IMR-90 (cell line): Measurements from ENCODE around the gene FBXO41. TPM values are rescaled to one million over a fixed set of nuclear protein-coding genes. Genes with fewer than 3 reads are reported as not detected.

Experiments used
- ATAC-seq: fragments of 200-7000 bp; cut with Tn5 transposase; 2 replicates; pipeline ENCODE4 v1.9.1; 2020; ENCODE audit warnings: low read depth, mild to moderate bottlenecking, moderate library complexity
- BruUV-seq: library from RNA; stranded (reverse); fragments of 400-500 nt; replicated peaks from 2 replicates; lab custom pipeline; 2021; lab: Mats Ljungman, UMichigan
- CTCF ChIA-PET: fragments of 300-600 bp; formaldehyde crosslinking; extraction: SDS; loops from one replicate; lab custom pipeline; 2021; ENCODE audit warnings: antibody characterized with exemption; lab: Yijun Ruan, JAX
- POLR2A ChIA-PET: fragments of 300-600 bp; sonication (Branson Sonifier 250); formaldehyde crosslinking; loops from one replicate; lab custom pipeline; 2022; ENCODE audit warnings: antibody characterized with exemption; ENCODE audit not compliant: unreplicated experiment; lab: Charles Lee
- DNase-seq: peaks from one replicate; pipeline ENCODE4 v3.0.0; 2013
- H2AFZ ChIP-seq: replicated peaks from 2 replicates; pipeline ENCODE3; 2013; ENCODE audit warnings: low read length, mild to moderate bottlenecking; ENCODE audit not compliant: poor library complexity
- H2AK5ac ChIP-seq: 2 replicates; pipeline ENCODE4 v1.6.1; 2013; ENCODE audit warnings: low read depth, low read length, inconsistent platforms
- H2AK9ac ChIP-seq: replicated peaks from 2 replicates; pipeline ENCODE3; 2013; ENCODE audit warnings: mild to moderate bottlenecking, low read depth, low read length, moderate library complexity; ENCODE audit not compliant: poor library complexity
- H2BK120ac ChIP-seq: 2 replicates; pipeline ENCODE4 v1.6.1; 2013; ENCODE audit warnings: low read depth, low read length, inconsistent platforms
- H2BK15ac ChIP-seq: 3 replicates; pipeline ENCODE4 v1.6.1; 2013; ENCODE audit warnings: low read depth, low read length, inconsistent platforms
- H2BK20ac ChIP-seq: 2 replicates; pipeline ENCODE4 v1.6.1; 2013; ENCODE audit warnings: low read depth, mild to moderate bottlenecking, inconsistent platforms, low read length, moderate library complexity
- H2BK5ac ChIP-seq: 2 replicates; pipeline ENCODE4 v1.6.1; 2013; ENCODE audit warnings: mild to moderate bottlenecking, low read depth, low read length, inconsistent platforms; ENCODE audit not compliant: poor library complexity, severe bottlenecking
- H3K14ac ChIP-seq: replicated peaks from 2 replicates; pipeline ENCODE4 v1.6.1; 2013; ENCODE audit warnings: low read depth, low read length, inconsistent platforms
- H3K18ac ChIP-seq: 2 replicates; pipeline ENCODE4 v1.6.1; 2013; ENCODE audit warnings: low read depth, low read length, control low read depth
- H3K23ac ChIP-seq: 2 replicates; pipeline ENCODE4 v1.6.1; 2013; ENCODE audit warnings: low read depth, low read length, inconsistent platforms
- H3K27ac ChIP-seq: 2 replicates; pipeline ENCODE4 v1.5.1; 2013; ENCODE audit warnings: mild to moderate bottlenecking, control low read depth, low read length; ENCODE audit not compliant: insufficient read depth
- H3K27me3 ChIP-seq: 2 replicates; pipeline ENCODE4 v1.6.1; 2013; ENCODE audit warnings: low read length; ENCODE audit not compliant: control insufficient read depth, insufficient read depth
- H3K36me3 ChIP-seq: 2 replicates; pipeline ENCODE4 v1.6.1; 2013; ENCODE audit warnings: low read length, mixed read lengths; ENCODE audit not compliant: control insufficient read depth, insufficient read depth
- H3K4ac ChIP-seq: 2 replicates; pipeline ENCODE4 v1.6.1; 2013; ENCODE audit warnings: low read depth, low read length, inconsistent platforms
- H3K4me1 ChIP-seq: 2 replicates; pipeline ENCODE4 v1.6.1; 2013; ENCODE audit warnings: low read length, mixed read lengths; ENCODE audit not compliant: control insufficient read depth, insufficient read depth
- H3K4me2 ChIP-seq: 2 replicates; pipeline ENCODE4 v1.6.1; 2013; ENCODE audit warnings: low read depth, mild to moderate bottlenecking, control low read depth, low read length, moderate library complexity
- H3K4me3 ChIP-seq: 2 replicates; pipeline ENCODE4 v1.5.1; 2013; ENCODE audit warnings: low read depth, mild to moderate bottlenecking, control low read depth, low read length, moderate library complexity; ENCODE audit not compliant: insufficient read depth
- H3K56ac ChIP-seq: 2 replicates; pipeline ENCODE4 v1.6.1; 2013; ENCODE audit warnings: low read length, inconsistent platforms; ENCODE audit not compliant: insufficient read depth; ENCODE audit errors: extremely low read depth
- H3K79me1 ChIP-seq, 2 experiments: 2 replicates each; pipeline ENCODE4 v1.6.1; 2013; ENCODE audit warnings: low read length in 2 of 2, inconsistent platforms in 1 of 2, low read depth in 1 of 2
- H3K9ac ChIP-seq: 2 replicates; pipeline ENCODE4 v1.6.1; 2013; ENCODE audit warnings: low read depth, low read length, control low read depth
- H3K9me1 ChIP-seq: 2 replicates; pipeline ENCODE4 v1.6.1; 2013; ENCODE audit warnings: low read length, inconsistent platforms; ENCODE audit not compliant: insufficient read depth
- H3K9me3 ChIP-seq: 2 replicates; pipeline ENCODE4 v1.6.1; 2013; ENCODE audit warnings: low read length; ENCODE audit not compliant: control insufficient read depth, insufficient read depth
- H4K20me1 ChIP-seq: 2 replicates; pipeline ENCODE4 v1.6.1; 2013; ENCODE audit warnings: low read length, inconsistent platforms; ENCODE audit not compliant: insufficient read depth
- H4K5ac ChIP-seq: 2 replicates; pipeline ENCODE4 v1.6.1; 2013; ENCODE audit warnings: mild to moderate bottlenecking, low read depth, low read length, control low read depth
- H4K8ac ChIP-seq, 2 experiments: 2 replicates each; pipeline ENCODE4 v1.6.1; 2013; ENCODE audit warnings: low read depth in 2 of 2, low read length in 2 of 2, control low read depth in 1 of 2, inconsistent platforms in 1 of 2
- H4K91ac ChIP-seq: 2 replicates; pipeline ENCODE4 v1.6.1; 2013; ENCODE audit warnings: low read depth, low read length, inconsistent platforms; ENCODE audit not compliant: insufficient read depth
- FOS ChIP-seq: fragments of 150-350 bp; IDR thresholded peaks from 2 replicates; pipeline ENCODE4 v1.6.1; 2016; ENCODE audit warnings: low read depth, low read length
- SMC3 ChIP-seq: fragments of 150-350 bp; IDR thresholded peaks from 2 replicates; pipeline ENCODE4 v1.6.1; 2016; ENCODE audit warnings: low read depth, mild to moderate bottlenecking, antibody characterized with exemption, low read length, moderate library complexity
- WGBS, 2 experiments: methylation state at CpG; one replicate each; pipeline versions ENCODE4 v1.1.5 to v1.1.7; 2013; ENCODE audit warnings: missing lambda C conversion rate in 2 of 2; ENCODE audit not compliant: insufficient read length in 1 of 2; ENCODE audit errors: extremely low coverage in 2 of 2; 5-methylcytosine and 5-hydroxymethylcytosine counted together
- dilution Hi-C: fragments of 300-500 bp; cut with HindIII; formaldehyde crosslinking; loops from one replicate; pipeline ENCODE4 v1.14.3; 2018; ENCODE audit warnings: low sequenced_read_pairs; ENCODE audit not compliant: unreplicated experiment
- in situ Hi-C: fragments of 300-500 bp; cut with MboI; formaldehyde crosslinking; loops from 3 replicates; pipeline ENCODE4 v1.14.3; 2019; ENCODE audit warnings: low sequenced_read_pairs, inconsistent platforms, mixed read lengths
- intact Hi-C: fragments of 100-400 bp; cut with micrococcal nuclease; formaldehyde crosslinking; loops from 2 replicates; pipeline ENCODE4 v1.10.0; 2022
- polyA plus RNA-seq, 3 experiments: library from polyadenylated mRNA; depleted of rRNA; stranded (reverse); fragments of >200 nt; gene quantifications; 2 replicates each; pipeline ENCODE4 v1.2.3, GENCODE V29; 2012; ENCODE audit warnings: low replicate concordance in 1 of 3
- total RNA-seq: library from RNA; depleted of rRNA; stranded (reverse); fragments of >200 nt; gene quantifications from 2 replicates; pipeline ENCODE4 v1.2.3, GENCODE V29; 2012

The FBXO41 gene
- total and polyA plus RNA-seq, 2 of the 4 experiments (the other 2 are of a cell fraction): 0.54 to 3.7 TPM

DNA sequence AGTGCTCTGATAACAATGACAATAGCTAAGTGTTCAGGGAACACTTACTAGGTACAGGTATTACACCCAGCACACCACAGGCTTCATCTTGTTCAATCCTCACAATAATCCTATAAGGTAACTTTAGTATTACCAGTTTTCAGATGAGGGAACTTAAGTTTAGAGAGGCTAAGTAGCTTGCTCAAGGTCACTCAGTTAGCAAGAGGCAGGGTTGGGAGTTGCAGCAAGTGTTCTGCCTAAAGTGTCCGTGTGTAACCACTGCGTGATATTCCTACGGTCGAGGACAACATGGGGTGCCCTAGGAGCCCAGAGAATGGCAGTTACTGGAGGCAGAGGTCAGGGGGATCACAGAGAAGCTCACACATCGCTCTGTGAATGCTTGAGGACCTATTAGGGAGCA is 39.3 kb upstream of the FBXO41 start:
- H2AK5ac ChIP-seq: no peak overlapping the region
- no peak overlapping the region for H2BK15ac ChIP-seq
- no peaks in the 10 kb centered on the region for H4K20me1 ChIP-seq
- TF ChIP-seq FOS (no peak), SMC3 (no peak)
- H3K18ac ChIP-seq: no peak overlapping the region
- H3K9me3 ChIP-seq: no peaks in the 10 kb centered on the region
- no peak overlapping the region for H4K8ac ChIP-seq
- no peak overlapping the region for H3K14ac ChIP-seq
- no peak overlapping the region for H3K4me3 ChIP-seq
- H2BK120ac ChIP-seq: no peak overlapping the region
- dilution Hi-C loops (no loop called here), intact Hi-C loops (no loop called here), in situ Hi-C loops (no loop called here)
- 51% methylated on average over 2 of the region's 5 CpGs; no CpG with 5 or more reads in 1 of the 2 experiments for WGBS, 2 experiments
- ATAC-seq (no peak), DNase-seq (no peak)
- peaks cover 20% of the 10 kb centered on the region for H3K27me3 ChIP-seq
- H4K5ac ChIP-seq: no peak overlapping the region
- H3K23ac ChIP-seq: no peak overlapping the region
- no peak overlapping the region for H3K56ac ChIP-seq
- no peaks in the 10 kb centered on the region for H3K79me1 ChIP-seq
- ChIA-PET POLR2A (no interaction called here), CTCF (no interaction called here)
- no peaks in the 10 kb centered on the region for H3K4me1 ChIP-seq
- H2BK20ac ChIP-seq: no peak overlapping the region
- no peak overlapping the region for H3K4ac ChIP-seq
- no peak overlapping the region for H2BK5ac ChIP-seq
- no peak overlapping the region for H4K91ac ChIP-seq
- H3K9me1 ChIP-seq: no peaks in the 10 kb centered on the region
- no peak overlapping the region for H2AK9ac ChIP-seq
- no peak overlapping the region for H2AFZ ChIP-seq
- no peaks in the 10 kb centered on the region for H3K36me3 ChIP-seq
- H3K9ac ChIP-seq: no peak overlapping the region
- no peak overlapping the region for H3K27ac ChIP-seq
- H3K4me2 ChIP-seq: no peak overlapping the region
- BruUV-seq: no TSS peak
